Activated gamma-delta T cell treated with anti-CD3 and anti-CD28 coated beads, Interleukin-2, amount 50 U/mL, for 16 hours (primary cell): ENCODE results near the gene BIK.

Experiments used
- DNase-seq: peaks from one replicate; pipeline ENCODE4 v3.0.0-alpha.2; 2020; ENCODE audit warnings: low read depth

BIK gene

GRCh38 chr22:43162412-43163150 lies 52.0 kb downstream of the BIK start:
- no peak for DNase-seq

- DNase-seq: no peak
These were observed 52.8 kb downstream of the BIK start for GRCh38 chr22:43163241-43163795.

- DNase-seq: no peak
These were observed 54.1 kb downstream of the BIK start for GRCh38 chr22:43164636-43165035.

DNA sequence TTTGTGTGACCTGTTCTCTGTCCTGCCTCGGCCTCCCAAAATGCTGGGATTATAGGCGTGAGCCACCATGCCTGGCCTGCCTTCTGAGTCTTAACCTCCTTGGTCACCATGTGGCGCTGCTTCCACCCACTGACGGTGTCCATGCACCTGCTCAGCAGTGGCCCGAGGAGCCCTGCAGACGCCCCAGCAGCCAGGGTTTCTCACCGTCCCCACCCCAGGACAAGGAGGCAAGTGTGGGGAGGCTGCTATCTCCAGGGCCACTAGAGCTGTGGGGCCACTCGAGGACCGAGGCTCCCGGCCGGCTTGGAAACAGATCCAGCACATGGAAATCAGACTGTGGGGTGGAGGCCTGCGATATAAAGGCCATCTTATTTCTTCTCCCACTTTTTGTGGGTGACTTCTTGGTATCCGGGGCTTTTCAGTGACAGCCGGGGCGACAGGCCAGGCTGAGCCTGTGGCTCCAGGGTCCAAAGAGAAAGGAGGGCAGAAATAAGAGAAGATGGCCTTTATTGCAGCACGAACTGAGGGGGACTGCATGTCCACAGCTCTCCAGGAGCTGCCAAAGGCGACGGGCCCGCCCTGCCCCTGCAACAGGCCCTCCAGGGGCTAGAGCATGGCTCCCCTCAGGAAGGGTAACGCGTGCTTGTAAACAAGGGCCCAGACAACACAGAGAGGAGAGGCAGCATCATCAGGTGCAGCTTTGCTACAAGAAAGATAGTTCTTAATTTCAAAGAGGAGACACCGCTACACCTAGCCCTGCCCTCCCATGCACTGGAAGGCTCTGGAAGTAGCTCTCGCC lies 55.8 kb downstream of the BIK start:
- no peak for DNase-seq

DNA sequence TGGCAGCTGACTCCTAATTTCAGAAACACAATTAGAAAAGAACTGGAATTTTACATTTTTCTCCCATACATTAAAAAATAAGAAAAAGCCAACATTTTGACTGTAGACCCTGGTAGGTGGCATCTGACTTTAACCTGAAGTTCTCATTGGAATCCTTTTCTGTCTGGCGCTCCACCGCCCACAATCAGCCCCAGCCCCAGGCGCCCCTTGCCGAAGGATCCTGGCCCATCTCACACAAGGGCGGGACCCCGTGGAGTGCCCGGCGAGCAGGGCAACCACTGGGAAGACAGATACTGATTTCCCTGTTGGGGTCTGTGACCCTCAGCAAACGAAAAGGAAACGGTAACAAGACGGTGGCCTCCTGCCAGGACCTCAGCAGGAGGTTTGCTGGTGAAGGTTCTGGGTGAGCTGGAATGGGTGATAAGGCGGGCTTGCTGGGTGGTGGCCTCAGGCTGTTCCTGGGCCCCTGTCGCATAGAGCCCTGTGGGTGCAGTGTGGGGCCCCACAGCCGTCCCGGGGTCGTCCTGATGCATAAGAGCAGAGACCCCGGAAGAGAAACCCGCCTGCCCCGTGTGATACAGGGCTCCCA lies 56.5 kb downstream of the BIK start:
- DNase-seq: no peak

- no peak for DNase-seq
These were observed 58.1 kb downstream of the BIK start for GRCh38 chr22:43168471-43169309.

- DNase-seq: no peak
These were observed 59.0 kb downstream of the BIK start for GRCh38 chr22:43169310-43170130.

GRCh38 chr22:43170131-43170480 lies 59.6 kb downstream of the BIK start:
- no peak for DNase-seq

DNA sequence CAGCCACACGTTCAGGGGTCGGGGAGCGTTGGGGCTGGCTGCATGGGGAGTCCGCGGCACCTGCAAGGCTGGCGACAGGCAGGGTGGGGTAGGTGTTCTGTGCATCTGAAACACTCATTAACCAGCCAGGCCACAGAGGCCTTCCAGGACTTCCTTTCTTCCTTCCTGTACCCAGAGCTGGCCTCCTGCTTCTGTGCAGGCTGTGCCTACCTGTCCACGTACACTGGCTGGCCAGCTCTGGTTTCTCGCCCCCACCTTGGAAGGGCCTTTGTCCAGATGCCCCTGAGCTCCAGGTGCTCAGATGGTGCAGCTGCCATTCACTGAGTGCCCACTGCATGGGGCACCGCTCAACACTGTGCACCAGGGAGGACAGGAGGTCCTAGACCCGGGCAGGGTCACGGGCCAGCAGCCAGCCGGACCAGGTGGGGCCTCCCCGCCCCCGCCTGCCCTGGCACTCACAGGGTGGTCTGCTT lies 60.5 kb downstream of the BIK start:
- DNase-seq: no peak

DNA sequence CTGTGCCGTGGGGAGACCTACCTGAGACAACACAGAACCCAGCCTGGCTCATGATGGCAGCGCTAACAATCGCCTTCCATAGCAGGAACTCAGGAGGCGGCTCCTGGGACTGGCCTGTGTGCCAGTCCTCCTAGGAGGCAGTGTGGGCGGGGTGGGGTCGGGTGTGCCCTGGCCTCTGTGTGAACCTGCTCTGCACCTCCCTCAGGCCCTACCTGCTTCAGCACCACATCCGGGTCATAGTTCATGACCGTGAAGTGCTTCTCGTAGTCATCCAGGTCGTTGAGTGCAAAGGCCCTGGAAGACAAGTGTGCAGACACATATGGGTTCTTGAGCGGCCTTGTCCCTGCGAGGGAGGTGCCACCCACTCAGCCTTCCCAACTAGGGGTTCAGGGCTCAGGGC lies 61.1 kb downstream of the BIK start:
- DNase-seq: no peak

GRCh38 chr22:43172191-43172590 lies 61.6 kb downstream of the BIK start:
- no peak for DNase-seq

- DNase-seq: no peak
These were observed 63.0 kb downstream of the BIK start for GRCh38 chr22:43173566-43173965.

GRCh38 chr22:43173976-43174720 lies 63.6 kb downstream of the BIK start:
- no peak for DNase-seq

DNA sequence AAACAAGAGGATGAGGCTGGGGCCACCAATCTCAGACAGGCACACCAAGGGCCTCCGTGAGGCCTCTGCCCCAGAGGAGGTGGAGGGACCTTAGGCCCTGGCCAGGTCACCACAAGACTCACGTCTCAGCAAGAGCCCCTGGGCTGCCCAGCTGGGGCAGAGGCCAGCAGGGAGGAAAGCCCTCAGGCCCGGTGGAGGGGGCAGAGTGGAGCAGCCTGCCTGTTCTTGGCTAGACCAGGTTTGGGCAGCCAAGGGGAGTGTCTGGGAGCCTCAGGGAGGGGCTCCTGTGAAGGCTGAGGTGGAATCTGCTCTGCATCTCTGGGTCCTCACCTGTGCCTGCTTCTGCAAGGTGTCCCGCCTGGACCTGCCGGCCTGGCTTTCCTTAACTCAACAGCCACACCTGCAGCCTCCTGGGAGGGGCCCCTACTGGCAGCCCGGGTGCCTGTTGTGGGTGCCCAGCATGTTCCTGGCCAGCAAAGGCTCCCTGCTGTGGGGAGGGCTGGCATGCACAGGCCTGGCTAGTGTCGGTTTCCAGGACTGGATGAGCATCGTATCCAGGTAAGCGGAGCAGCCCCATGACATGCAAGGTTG lies 64.5 kb downstream of the BIK start:
- DNase-seq: no peak

DNA sequence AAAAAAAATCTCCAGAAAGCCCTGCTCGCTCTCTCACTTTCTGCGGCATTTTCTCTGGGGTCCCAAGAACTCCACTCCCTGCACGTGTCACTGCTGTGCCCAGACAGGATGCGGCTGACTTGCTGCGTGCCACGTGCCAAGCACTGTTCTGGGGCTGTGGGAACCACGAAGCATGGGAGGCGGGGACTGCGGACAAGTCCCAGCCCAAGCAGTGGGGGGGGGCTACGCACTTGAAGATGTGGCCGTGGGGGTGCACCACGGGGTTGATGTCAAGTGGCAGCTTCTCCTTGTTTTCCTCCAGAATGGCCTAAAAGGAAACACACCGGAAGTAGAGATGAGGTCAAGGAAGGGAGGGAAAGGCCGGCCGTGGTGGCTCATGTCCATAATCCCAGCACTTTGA lies 65.5 kb downstream of the BIK start:
- DNase-seq: no peak

DNA sequence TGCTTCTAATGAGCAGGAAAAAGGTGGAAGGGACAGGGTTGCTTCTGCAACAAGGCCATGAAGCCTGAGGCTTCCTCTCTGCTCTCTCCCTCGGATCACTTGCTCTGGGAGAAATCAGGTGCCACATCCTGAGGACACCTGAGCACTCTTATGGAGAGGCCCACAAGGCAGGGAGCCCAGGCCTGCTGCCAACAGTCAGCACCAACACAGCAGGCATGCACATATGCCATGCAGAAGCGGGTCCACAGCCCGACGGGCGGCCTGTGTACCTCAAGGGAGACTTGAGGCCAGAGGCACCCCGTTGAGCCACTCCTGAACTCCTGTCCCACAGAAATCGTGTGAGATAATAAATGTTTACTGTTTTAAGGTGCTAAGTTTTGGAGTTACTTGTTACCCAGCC lies 66.9 kb downstream of the BIK start:
- no peak for DNase-seq
